ENCODE data around the gene VGLL3.

- TF ChIP-seq, protein P1, sequence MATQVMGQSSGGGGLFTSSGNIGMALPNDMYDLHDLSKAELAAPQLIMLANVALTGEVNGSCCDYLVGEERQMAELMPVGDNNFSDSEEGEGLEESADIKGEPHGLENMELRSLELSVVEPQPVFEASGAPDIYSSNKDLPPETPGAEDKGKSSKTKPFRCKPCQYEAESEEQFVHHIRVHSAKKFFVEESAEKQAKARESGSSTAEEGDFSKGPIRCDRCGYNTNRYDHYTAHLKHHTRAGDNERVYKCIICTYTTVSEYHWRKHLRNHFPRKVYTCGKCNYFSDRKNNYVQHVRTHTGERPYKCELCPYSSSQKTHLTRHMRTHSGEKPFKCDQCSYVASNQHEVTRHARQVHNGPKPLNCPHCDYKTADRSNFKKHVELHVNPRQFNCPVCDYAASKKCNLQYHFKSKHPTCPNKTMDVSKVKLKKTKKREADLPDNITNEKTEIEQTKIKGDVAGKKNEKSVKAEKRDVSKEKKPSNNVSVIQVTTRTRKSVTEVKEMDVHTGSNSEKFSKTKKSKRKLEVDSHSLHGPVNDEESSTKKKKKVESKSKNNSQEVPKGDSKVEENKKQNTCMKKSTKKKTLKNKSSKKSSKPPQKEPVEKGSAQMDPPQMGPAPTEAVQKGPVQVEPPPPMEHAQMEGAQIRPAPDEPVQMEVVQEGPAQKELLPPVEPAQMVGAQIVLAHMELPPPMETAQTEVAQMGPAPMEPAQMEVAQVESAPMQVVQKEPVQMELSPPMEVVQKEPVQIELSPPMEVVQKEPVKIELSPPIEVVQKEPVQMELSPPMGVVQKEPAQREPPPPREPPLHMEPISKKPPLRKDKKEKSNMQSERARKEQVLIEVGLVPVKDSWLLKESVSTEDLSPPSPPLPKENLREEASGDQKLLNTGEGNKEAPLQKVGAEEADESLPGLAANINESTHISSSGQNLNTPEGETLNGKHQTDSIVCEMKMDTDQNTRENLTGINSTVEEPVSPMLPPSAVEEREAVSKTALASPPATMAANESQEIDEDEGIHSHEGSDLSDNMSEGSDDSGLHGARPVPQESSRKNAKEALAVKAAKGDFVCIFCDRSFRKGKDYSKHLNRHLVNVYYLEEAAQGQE (IDR thresholded peaks at IDR 0.05; ENCODE audit: unreplicated experiment): no peak
- TF ChIP-seq EZH2phosphoT487 (IDR thresholded peaks at IDR 0.05; ENCODE audit: unreplicated experiment): no peak
- TF ChIP-seq, protein P2, sequence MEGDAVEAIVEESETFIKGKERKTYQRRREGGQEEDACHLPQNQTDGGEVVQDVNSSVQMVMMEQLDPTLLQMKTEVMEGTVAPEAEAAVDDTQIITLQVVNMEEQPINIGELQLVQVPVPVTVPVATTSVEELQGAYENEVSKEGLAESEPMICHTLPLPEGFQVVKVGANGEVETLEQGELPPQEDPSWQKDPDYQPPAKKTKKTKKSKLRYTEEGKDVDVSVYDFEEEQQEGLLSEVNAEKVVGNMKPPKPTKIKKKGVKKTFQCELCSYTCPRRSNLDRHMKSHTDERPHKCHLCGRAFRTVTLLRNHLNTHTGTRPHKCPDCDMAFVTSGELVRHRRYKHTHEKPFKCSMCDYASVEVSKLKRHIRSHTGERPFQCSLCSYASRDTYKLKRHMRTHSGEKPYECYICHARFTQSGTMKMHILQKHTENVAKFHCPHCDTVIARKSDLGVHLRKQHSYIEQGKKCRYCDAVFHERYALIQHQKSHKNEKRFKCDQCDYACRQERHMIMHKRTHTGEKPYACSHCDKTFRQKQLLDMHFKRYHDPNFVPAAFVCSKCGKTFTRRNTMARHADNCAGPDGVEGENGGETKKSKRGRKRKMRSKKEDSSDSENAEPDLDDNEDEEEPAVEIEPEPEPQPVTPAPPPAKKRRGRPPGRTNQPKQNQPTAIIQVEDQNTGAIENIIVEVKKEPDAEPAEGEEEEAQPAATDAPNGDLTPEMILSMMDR (conservative IDR thresholded peaks at IDR 0.05; ENCODE audit: low read depth in 2 of 2): no peak
These were observed 53.6 kb downstream of the VGLL3 start for GRCh38 chr3:86937306-86937791.

Measured in GM23338 (cell line).